Epithelial cell of proximal tubule (primary cell): ENCODE results near the gene ZFC3H1. TPM values are rescaled to one million over a fixed set of nuclear protein-coding genes. Genes with fewer than 3 reads are reported as not detected.

ENCODE experiments used
- DNase-seq: peaks from one replicate; pipeline ENCODE4 v3.0.0-alpha.2; 2011; ENCODE audit warnings: low read depth
- H3K4me3 ChIP-seq: 2 replicates; pipeline ENCODE4 v1.5.1; 2011; ENCODE audit warnings: low read depth, mild to moderate bottlenecking, low read length
- total RNA-seq: library from RNA; depleted of rRNA; stranded (reverse); fragments of >200 nt; gene quantifications from 2 replicates; pipeline ENCODE4 v1.2.3, GENCODE V29; 2015
- TF ChIP-seq, protein P1 (sequence below): conservative IDR thresholded peaks from 2 replicates; pipeline ENCODE4 v1.5.1; 2012; ENCODE audit warnings: low read depth, mild to moderate bottlenecking, low read length

Gene ZFC3H1
- total RNA-seq, 1 donor from 2014 or later = 42.0 TPM

DNA sequence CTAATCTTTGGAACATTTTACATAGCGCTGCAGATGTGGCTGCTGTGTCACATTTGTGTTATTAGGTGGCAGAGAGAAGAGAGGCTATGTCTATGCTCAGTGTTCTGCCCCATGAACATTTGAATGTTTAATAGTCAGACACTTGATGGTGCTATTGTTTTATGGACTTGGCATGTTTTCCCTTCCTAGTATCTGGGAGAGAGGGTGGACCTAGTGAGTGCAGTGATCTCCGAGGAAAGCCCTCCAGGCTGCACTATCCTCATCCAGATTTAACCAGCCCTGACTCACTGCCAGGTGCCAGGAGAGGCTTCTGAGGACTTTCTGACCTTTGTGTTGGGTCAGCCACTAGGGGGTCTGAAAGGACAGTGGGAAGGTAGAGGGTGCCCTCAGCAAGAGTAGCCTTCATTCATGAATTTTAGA, 24.3 kb downstream of the ZFC3H1 start:
- DNase-seq = no peak
- H3K4me3 ChIP-seq = no peak overlapping the region
- TF ChIP-seq, protein P1, sequence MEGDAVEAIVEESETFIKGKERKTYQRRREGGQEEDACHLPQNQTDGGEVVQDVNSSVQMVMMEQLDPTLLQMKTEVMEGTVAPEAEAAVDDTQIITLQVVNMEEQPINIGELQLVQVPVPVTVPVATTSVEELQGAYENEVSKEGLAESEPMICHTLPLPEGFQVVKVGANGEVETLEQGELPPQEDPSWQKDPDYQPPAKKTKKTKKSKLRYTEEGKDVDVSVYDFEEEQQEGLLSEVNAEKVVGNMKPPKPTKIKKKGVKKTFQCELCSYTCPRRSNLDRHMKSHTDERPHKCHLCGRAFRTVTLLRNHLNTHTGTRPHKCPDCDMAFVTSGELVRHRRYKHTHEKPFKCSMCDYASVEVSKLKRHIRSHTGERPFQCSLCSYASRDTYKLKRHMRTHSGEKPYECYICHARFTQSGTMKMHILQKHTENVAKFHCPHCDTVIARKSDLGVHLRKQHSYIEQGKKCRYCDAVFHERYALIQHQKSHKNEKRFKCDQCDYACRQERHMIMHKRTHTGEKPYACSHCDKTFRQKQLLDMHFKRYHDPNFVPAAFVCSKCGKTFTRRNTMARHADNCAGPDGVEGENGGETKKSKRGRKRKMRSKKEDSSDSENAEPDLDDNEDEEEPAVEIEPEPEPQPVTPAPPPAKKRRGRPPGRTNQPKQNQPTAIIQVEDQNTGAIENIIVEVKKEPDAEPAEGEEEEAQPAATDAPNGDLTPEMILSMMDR = peak; percentile 47

DNA sequence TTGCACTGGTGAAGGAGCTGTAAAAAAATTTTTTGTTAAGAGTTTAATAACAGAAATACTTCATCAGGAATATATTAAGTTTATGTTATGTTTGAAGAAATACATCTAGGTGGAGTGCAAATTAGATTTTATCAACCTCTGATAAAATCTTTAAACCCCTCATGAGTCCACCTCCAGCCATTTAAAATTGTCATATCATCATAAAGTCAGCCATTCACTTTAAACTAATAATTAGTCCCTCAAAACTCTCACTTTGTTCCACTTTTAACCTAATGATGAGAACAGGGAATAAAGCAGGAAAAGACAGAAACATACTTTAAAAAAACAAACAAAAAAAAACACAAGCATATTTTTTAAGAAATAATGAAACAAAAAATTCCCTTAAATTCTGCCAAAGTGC, 25.1 kb downstream of the ZFC3H1 start:
- no peak for DNase-seq
- no peak overlapping the region for H3K4me3 ChIP-seq
- TF ChIP-seq, protein P1 = no peak

DNA sequence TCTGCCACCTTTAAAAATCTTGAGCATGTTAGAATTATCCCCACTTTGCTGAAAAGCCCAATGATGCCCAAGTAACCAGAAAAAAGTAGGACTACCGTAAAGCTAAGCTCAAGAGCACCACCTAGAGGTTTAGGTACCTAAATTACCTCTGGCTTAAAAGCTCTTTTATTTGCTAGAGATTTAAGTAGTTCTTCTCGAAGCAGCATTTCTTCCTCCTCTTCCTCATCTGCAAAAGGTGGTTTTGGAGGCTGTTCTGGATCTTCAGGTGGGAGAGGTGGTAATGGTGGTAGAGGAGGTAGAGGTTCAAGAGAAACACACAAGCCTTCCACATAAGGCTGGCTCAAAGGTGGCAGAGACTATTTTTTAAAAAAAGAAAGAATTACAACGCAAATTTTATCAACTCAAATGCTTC, 26.9 kb downstream of the ZFC3H1 start:
- no peak overlapping the region for H3K4me3 ChIP-seq
- TF ChIP-seq, protein P1 = peak; percentile 83
- DNase-seq = peak; percentile 36

DNA sequence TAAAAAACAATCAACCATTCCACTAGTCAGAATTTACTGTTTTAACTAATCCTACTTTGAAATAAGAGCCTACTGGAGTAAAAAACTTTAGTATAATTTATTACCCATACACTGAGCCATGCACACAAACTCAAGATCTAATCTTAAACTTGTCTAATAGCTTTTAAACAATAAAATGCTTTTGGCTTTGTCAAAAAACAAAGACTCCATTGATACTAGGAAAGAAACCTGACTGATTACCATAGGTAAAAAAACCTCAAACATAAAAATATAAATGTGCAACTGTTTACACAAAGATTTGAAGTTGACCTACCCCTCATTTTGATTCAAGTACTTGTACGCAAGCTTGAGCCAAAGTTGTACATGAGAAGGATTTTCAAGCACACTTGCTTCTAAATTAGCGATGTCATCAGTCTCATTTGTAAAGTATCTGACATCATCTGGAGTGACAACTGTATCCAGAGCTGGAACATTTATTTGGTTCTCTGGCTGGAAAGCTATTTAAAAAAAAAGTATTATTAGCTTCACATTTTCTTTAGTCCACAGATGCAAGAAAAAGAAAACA, 36.1 kb downstream of the ZFC3H1 start:
- DNase-seq = no peak
- TF ChIP-seq, protein P1 = no peak
- H3K4me3 ChIP-seq = no peak overlapping the region

DNA sequence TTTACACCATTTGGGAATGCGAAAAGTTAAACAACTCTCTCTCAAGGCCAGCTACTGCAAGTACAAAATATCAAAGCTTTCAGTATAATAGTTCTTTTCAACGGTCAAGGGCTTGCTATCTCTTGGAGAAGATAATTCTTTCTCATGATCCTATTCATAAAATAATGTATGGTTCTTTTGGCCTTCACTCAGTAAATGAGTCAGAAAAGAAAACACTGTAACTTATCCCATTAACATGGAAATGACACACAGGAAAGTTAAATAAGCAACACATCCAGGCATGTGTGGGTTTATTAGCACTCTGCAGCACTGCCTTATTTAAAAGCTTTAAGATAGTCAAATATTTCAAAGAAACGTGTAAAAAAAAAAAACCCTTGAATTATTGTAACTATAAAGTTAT, 36.9 kb downstream of the ZFC3H1 start:
- TF ChIP-seq, protein P1 = no peak
- no peak overlapping the region for H3K4me3 ChIP-seq
- no peak for DNase-seq

DNA sequence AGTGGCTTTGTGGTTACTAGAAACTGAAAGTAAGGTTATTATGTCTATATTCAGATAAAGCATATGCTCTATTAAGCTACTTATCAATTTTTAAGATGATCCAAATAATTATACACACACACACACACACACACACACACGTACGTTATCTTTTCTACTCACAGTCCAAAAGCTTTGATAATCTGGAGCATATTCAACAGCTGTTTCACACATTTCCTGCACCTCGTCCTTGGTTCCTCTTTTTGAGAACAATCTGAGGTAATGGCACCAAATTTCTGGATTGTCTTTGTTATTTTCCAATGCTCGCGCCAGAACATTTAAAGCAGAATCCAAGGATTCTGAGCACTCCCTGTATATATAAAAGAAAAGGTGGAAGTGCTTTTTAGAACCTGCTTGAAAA, 37.5 kb downstream of the ZFC3H1 start:
- no peak for DNase-seq
- TF ChIP-seq, protein P1 = no peak
- H3K4me3 ChIP-seq = no peak overlapping the region

DNA sequence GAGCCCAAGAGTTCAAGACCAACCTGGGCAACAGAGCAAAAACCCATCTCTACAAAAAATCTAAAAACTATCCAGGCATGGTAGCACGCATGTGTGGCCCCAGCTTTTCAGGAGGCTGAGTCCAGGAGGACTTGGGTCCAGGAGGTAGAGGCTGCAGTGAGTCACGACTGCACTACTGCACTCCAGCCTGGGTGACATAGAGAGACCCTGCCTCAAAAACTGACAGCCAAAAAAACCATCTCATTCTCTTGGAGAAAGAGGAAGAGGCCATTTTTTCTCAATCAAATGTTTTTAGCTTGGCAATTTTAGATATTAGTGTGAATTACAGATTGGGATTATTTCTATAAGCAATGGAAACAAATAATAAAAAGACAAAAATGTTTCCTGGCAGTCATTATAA, 38.2 kb downstream of the ZFC3H1 start:
- TF ChIP-seq, protein P1 = no peak
- H3K4me3 ChIP-seq = no peak overlapping the region
- DNase-seq = no peak
